NCI-H2196 treated with DMSO at 0.1 percent for 48 hours (cell line): Measurements from ENCODE around the gene AIFM1.
A peak's percentile ranks its signal among the peaks of the same experiment; 100 is the strongest.

Experiments
- DNase-seq: peaks from one replicate; lab custom pipeline; 2025; ENCODE audit not compliant: unreplicated experiment; lab: John Stamatoyannopoulos, UW

Gene AIFM1

GRCh38 chrX:130094696-130095095 lies 70.9 kb downstream of the AIFM1 start:
- peak; percentile 36 for DNase-seq

DNA sequence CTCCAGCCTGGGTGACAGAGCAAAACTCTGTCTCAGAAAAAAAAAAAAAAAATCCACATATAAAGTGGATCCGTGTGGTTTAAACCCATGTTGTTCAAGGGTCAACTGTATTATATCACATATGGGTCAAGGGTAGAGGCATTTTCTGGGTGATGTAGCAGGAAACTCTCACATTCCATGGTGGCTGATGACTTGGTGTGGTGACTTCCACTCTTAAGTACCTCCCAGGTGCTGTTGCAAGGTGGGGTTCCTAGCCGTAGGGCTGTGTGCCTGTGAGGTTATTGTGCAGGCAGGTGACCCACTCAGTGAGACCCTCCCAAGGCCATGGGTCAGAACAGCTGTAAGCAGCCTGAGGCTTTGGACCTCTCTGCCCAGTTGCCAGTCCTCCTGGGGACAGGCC lies 72.4 kb downstream of the AIFM1 start:
- DNase-seq: no peak

GRCh38 chrX:130091980-130092522 lies 73.6 kb downstream of the AIFM1 start:
- no peak for DNase-seq

GRCh38 chrX:130090364-130090763 lies 75.3 kb downstream of the AIFM1 start:
- no peak for DNase-seq

DNA sequence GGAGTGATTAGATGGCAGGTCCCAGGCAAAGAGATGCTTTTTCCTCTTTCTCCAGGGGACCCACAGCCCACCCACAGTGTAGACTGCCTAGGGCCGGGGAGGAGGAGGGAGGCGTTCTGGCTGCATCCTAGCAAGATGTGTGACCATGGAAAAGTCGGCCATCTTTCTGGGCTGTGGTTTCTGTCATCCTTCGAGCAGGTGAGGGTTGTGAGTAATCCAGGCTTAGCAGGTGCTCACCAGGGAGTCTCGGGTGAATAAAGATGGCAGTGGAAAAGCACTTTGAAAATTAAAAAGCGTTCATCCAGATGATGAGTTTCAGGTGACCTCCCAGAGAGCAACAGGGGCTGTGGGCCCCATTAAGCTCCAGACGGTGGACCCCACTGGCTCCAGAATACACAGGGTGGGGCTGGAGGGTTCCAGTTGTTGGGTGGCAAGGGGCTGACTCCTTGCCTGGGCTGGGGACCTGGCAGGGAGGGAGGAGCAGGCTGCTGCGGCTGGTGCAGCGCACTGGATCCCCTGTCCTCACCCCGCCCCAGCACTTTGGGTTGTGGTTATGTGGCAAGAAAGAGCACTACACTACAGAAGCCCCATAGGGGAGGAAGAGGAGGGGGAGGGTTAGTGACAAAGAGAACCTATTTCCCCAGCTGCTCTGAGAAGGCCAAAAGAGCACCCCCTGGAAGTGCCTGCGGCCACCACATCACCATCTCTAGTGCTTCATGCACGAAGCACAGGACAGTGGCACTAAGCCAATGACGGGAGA lies 79.0 kb downstream of the AIFM1 start:
- DNase-seq: no peak

DNA sequence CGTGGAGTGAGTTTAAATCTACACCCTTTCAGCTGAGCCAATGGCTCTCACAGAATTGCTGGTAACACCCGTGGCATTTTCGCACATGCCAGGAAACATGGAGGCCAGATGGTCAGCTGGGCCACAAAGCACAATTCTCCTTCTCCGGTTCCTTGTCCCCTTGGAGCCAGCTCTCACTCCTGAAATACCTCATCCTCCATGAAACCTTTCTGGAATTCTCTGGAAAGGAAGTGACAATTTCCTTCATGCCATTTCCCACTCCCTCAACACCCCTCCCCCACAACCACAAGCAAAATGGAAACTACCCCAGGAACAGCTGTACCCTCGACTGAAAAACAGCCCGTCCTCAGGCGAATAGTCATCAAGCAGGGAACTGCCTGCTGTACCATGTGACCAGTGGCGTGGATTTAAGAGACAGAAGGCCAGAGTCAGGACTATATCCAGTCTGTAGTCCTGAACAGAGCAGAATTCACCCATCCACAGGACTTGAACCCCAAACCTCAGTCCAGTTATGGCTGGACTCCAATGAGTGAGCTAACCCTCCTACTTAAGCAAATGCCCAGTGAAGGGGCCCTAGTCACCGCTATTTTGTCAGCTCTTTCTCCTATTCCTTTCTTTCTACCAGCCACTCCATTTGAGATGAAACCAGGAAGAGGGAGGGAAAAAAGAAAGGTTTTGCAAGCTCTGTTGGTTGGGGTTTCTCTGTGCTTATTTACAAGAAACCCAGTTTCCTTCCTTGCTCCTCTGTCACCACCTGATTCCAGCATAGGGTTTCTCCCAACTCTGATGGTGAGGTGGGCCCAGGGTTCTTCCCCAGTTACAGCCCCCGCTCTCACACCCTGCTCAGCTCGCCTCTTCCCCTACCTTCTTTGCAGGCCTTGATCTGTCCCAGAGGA lies 79.8 kb downstream of the AIFM1 start:
- DNase-seq: no peak

DNA sequence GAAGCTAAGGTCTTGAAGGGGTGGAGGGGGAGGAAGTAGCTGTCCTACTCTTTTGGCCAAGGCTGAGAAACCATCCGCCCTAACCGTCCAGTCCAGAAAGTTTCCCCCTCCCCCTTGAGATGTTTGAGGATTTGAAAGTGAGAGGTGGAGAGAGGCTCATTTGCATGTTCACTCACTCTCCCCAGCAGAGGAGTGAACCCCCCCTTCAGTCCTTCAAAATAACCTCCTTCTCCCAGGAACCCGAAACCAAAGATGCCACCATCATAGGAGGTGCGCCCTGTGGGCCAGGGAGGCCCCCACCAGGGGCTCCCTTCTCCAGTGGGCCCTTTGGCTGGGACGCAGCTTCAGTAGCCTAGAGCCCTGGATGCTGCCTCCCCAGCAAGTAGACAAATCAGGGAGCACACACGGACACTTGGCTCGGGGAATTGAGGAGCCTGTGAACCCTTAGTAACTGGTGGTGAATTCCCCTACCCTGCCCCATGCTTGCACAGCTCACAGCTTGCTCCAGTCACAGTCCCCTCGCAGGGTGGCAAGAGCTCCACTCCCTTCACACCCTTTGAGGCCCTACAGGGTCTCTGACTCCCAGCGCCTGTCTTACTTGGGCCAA lies 80.9 kb downstream of the AIFM1 start:
- no peak for DNase-seq

DNA sequence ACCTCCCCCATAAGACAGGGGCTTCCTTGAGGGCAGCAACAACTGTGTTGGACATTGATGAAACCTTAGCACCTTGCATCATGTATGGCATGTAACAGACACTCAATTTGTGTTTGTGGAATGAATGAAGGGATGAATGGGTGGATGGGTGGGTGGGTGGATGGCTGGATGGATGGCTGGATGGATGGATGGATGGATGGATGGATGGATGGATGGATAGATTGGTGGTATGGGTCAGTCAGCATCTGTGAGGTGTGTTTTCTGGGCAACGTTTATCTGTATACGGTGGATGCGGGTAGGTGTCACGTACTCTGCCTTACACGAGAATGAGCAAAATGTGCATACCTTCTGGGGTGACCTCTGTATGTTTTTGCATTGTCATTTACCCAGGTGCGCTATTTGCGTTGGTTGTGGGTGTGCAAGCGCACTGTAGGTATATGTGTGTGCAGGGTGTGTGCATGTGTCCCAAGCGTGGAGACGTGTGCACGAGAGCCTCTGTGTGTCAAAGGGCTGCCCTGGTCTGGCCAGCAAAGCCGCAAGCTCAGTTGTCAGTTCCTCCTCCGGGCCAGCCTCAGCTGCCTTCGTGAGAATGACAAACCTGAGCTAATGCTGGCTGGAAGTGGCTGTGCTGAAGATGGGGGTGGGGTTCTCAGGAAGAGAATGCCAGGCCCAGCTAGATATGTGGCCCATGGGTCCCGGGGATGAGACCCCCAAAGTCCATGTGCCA lies 81.8 kb downstream of the AIFM1 start:
- DNase-seq: no peak

GRCh38 chrX:130083107-130083490 lies 82.5 kb downstream of the AIFM1 start:
- no peak for DNase-seq

GRCh38 chrX:130082244-130083106 lies 83.2 kb downstream of the AIFM1 start:
- no peak for DNase-seq

- DNase-seq: no peak
Observed at GRCh38 chrX:130081421-130082045, 84.1 kb downstream of the AIFM1 start.

DNA sequence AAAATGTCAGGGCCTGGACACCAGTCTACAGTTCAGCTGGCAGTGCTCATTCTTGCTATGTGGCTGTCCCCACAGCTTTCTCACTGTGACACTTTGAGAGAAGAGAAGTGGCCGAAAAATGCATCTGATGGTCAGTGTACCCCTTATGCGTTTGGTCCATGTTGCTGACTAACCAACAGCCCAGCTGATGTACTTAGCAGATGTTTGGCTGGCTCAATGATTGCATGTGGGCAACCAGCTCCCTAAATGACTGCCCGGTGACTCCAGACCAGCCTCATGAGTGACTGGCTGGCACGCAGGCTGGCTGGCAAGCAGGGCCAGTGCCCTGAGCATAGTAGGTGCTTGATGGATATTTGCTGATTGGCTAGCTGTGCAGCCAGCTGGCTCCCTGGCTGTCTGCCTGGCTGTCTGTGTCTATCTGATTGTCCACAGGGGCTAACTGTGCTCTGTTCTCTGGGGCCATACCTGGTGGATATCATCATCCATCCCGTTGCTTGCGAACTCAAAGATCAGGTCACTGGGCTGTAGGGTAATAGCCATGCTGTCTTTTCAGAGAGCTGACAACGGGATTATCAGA lies 84.8 kb downstream of the AIFM1 start:
- DNase-seq: no peak

DNA sequence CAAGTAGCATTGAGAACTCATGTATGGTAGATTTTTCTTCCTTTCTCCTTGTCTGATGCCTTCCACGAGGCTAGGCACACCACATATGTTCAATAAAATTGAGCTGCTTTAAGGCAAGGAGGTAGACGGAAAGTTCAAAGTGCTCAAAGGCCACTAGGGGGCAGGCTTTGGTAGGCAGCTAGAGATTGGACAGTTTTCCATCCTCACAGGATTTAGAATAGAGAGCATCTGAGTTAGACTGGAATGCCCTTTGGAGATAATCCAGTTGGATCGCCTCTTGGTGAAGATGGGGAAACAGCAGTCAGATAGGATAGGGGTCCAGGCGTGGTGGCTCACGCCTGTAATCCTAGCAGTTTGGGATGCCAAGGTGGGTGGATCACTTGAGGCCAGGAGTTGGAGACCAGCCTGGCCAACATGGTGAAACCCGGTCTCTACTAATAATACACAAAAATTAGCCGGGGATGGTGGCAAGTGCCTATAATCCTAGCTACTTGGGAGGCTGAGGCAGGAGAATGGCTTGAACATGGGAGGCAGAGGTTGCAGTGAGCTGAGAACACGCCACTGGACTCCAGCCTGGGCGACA lies 85.7 kb downstream of the AIFM1 start:
- DNase-seq: peak; percentile 3
